Thoracic aorta (tissue), 2 donors: ENCODE measurements around the gene ZMIZ1. TPM values are rescaled to one million over a fixed set of nuclear protein-coding genes. Genes with fewer than 3 reads are reported as not detected.
A peak's percentile ranks its signal among the peaks of the same experiment; 100 is the strongest.

Source experiments
- ATAC-seq: fragments of 150-250 bp; one replicate; pipeline ENCODE4 v1.8.0; 2017; ENCODE audit warnings: low read depth; ENCODE audit not compliant: insufficient number of reproducible peaks, low FRiP score
- DNase-seq: peaks from one replicate; pipeline ENCODE4 v3.0.0-alpha.2; 2020; ENCODE audit warnings: low spot score
- H3K27ac ChIP-seq, 2 donors: fragments of 200-600 bp; sonication (generic); 1 replicate in 1 of 2; 2 replicates in 1 of 2; pipeline ENCODE4 v1.5.1; 2016; ENCODE audit warnings: mild to moderate bottlenecking in 2 of 2, moderate library complexity in 2 of 2
- H3K27me3 ChIP-seq: fragments of 200-600 bp; sonication (generic); replicated peaks from 2 replicates; pipeline ENCODE4 v1.6.0; 2016; ENCODE audit warnings: mild to moderate bottlenecking; ENCODE audit not compliant: insufficient read depth
- H3K36me3 ChIP-seq: fragments of 200-600 bp; sonication (generic); one replicate; pipeline ENCODE4 v1.5.1; 2016
- H3K4me1 ChIP-seq, 2 donors: fragments of 200-600 bp; sonication (generic); 1 replicate in 1 of 2; 2 replicates in 1 of 2; pipeline versions ENCODE4 v1.5.1 to v1.6.0; 2016; ENCODE audit warnings: low read depth in 2 of 2, mild to moderate bottlenecking in 1 of 2; ENCODE audit not compliant: control insufficient read depth in 1 of 2
- H3K4me3 ChIP-seq: fragments of 200-600 bp; sonication (generic); 2 replicates; pipeline ENCODE4 v1.5.1; 2016; ENCODE audit warnings: mild to moderate bottlenecking
- H3K9me3 ChIP-seq: fragments of 200-600 bp; sonication (generic); 2 replicates; pipeline ENCODE4 v1.5.1; 2016
- total RNA-seq, 2 donors: library from RNA; depleted of rRNA; stranded (reverse); fragments of >200 nt; gene quantifications; one replicate each; pipeline versions ENCODE4 v1.1.0 to v1.2.3, GENCODE V29; 2016
- TF ChIP-seq, protein P1 (sequence below): fragments of 200-600 bp; sonication (generic); IDR thresholded peaks from one replicate; pipeline ENCODE4 v1.5.1; 2019; ENCODE audit warnings: antibody characterized with exemption

Gene ZMIZ1
- total RNA-seq, 2 donors from 2014 or later, result 57.8 to 81.6 TPM

- Histone ChIP-seq H3K27ac (peak overlapping the region; percentile 91 to 97), H3K36me3 (peaks cover 5% of the 10 kb centered on the region), H3K4me3 (peak overlapping the region; percentile 34), H3K27me3 (no peaks in the 10 kb centered on the region), H3K4me1 (peaks cover 62 to 91% of the 10 kb centered on the region in 2 donors), H3K9me3 (no peaks in the 10 kb centered on the region)
- TF ChIP-seq, protein P1, sequence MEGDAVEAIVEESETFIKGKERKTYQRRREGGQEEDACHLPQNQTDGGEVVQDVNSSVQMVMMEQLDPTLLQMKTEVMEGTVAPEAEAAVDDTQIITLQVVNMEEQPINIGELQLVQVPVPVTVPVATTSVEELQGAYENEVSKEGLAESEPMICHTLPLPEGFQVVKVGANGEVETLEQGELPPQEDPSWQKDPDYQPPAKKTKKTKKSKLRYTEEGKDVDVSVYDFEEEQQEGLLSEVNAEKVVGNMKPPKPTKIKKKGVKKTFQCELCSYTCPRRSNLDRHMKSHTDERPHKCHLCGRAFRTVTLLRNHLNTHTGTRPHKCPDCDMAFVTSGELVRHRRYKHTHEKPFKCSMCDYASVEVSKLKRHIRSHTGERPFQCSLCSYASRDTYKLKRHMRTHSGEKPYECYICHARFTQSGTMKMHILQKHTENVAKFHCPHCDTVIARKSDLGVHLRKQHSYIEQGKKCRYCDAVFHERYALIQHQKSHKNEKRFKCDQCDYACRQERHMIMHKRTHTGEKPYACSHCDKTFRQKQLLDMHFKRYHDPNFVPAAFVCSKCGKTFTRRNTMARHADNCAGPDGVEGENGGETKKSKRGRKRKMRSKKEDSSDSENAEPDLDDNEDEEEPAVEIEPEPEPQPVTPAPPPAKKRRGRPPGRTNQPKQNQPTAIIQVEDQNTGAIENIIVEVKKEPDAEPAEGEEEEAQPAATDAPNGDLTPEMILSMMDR, result no peak
- DNase-seq (no peak), ATAC-seq (peak; percentile 48)
Measured at GRCh38 chr10:79159141-79159651, 90.4 kb downstream of the ZMIZ1 start.

DNA sequence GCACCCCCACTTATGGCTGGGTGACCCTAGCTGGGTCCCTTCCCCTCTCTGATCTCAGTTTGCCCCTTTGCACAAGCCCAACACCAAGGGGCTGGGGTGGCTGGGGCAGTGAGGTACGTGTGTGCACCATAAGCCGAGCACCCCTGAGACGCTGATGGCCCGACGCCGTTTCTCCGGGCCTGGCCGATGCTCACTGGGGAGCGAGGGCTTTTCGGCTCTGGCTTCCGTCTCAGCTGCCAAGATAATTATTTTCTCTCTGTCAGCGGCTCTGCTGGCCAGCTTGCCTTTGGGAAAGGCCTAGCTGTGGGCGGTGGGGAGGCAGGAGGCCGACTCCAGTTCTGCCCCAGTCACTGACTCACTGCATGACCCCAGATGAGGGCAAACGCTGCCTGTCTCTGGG is 91.0 kb downstream of the ZMIZ1 start:
- peak overlapping the region; percentile 34 for H3K4me3 ChIP-seq
- H3K27ac ChIP-seq, result peak overlapping the region; percentile 91 to 97
- peaks cover 57 to 85% of the 10 kb centered on the region in 2 donors for H3K4me1 ChIP-seq
- H3K36me3 ChIP-seq, result peaks cover 5% of the 10 kb centered on the region
- H3K27me3 ChIP-seq, result no peaks in the 10 kb centered on the region
- no peaks in the 10 kb centered on the region for H3K9me3 ChIP-seq
- TF ChIP-seq, protein P1, result no peak
- ATAC-seq (peak; percentile 26), DNase-seq (peak; percentile 47)

DNA sequence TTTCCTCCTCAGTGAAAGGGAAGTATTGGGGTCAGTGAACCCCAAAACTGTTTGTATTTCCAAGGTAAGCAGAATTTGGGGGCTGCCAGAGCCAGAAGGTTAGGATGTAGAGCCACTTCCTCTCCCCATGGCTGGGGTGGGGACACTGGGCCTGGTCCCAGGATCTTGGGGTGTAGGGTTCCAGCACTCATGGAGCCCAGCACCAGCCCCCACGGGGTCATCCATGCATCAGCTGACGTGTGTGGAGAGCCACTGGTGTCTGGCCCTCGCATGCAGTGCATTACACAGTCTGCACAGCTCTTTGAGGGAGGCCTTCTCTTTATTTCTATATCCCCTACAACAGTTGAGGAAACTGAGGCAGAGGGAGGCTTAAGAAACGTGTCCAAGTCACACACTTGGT is 91.4 kb downstream of the ZMIZ1 start:
- H3K27ac ChIP-seq, result peak overlapping the region; percentile 91 to 97
- TF ChIP-seq, protein P1, result no peak
- no peaks in the 10 kb centered on the region for H3K27me3 ChIP-seq
- H3K36me3 ChIP-seq, result peaks cover 5% of the 10 kb centered on the region
- DNase-seq, result no peak
- no peaks in the 10 kb centered on the region for H3K9me3 ChIP-seq
- ATAC-seq, result no peak
- H3K4me3 ChIP-seq, result no peak overlapping the region
- H3K4me1 ChIP-seq, result peaks cover 53 to 82% of the 10 kb centered on the region in 2 donors

- ATAC-seq (no peak), DNase-seq (no peak)
- Histone ChIP-seq H3K4me1 (peaks cover 43 to 82% of the 10 kb centered on the region in 2 donors), H3K27ac (no peak overlapping the region), H3K9me3 (no peaks in the 10 kb centered on the region), H3K36me3 (peaks cover 7% of the 10 kb centered on the region), H3K4me3 (no peak overlapping the region), H3K27me3 (no peaks in the 10 kb centered on the region)
- TF ChIP-seq, protein P1, result no peak
Measured at GRCh38 chr10:79161557-79161956, 92.8 kb downstream of the ZMIZ1 start.

GRCh38 chr10:79162022-79162421 is 93.3 kb downstream of the ZMIZ1 start:
- peaks cover 9% of the 10 kb centered on the region for H3K36me3 ChIP-seq
- ATAC-seq (no peak), DNase-seq (no peak)
- TF ChIP-seq, protein P1, result no peak
- H3K27me3 ChIP-seq, result no peaks in the 10 kb centered on the region
- H3K4me3 ChIP-seq, result no peak overlapping the region
- H3K4me1 ChIP-seq, result peaks cover 42 to 78% of the 10 kb centered on the region in 2 donors
- no peak overlapping the region for H3K27ac ChIP-seq
- no peaks in the 10 kb centered on the region for H3K9me3 ChIP-seq
